Naive B cell (primary cell): ENCODE data around the gene SMIM5. TPM values are rescaled to one million over a fixed set of nuclear protein-coding genes. Genes with fewer than 3 reads are reported as not detected.
"Not testable (repeated sequence)": the region's sequence is repeated elsewhere in the genome, so short reads cannot be mapped to it uniquely, and the experiment has no call there.

Experiments used
- ATAC-seq, 2 donors: fragments of 150-1000 bp; cut with Tn5 transposase; 2 replicates each; pipeline ENCODE4 v1.10.0; 2021; ENCODE audit warnings: low read depth in 2 of 2, mild to moderate bottlenecking in 2 of 2, moderate library complexity in 2 of 2
- DNase-seq: peaks from one replicate; pipeline ENCODE4 v3.0.0; 2022
- H3K27ac Mint-ChIP-seq, 6 donors: one replicate each; pipeline ENCODE4 v1.8.0; 2020 to 2022; ENCODE audit warnings: mild to moderate bottlenecking in 6 of 6, mixed read lengths in 6 of 6, moderate library complexity in 5 of 6, inconsistent platforms in 2 of 6
- H3K27me3 Mint-ChIP-seq, 3 donors: one replicate each; pipeline ENCODE4 v1.8.0; 2021 to 2022; ENCODE audit warnings: mixed read lengths in 3 of 3, mild to moderate bottlenecking in 1 of 3
- H3K36me3 Mint-ChIP-seq, 2 donors: one replicate each; pipeline ENCODE4 v1.8.0; 2020 to 2022; ENCODE audit warnings: mixed read lengths in 2 of 2, inconsistent platforms in 1 of 2, mild to moderate bottlenecking in 1 of 2
- H3K4me1 Mint-ChIP-seq, 3 donors: one replicate each; pipeline ENCODE4 v1.8.0; 2020 to 2022; ENCODE audit warnings: mixed read lengths in 3 of 3, inconsistent platforms in 1 of 3, mild to moderate bottlenecking in 1 of 3, moderate library complexity in 1 of 3
- H3K4me3 Mint-ChIP-seq, 8 donors: one replicate each; pipeline ENCODE4 v1.8.0; 2020 to 2022; ENCODE audit warnings: mild to moderate bottlenecking in 8 of 8, mixed read lengths in 8 of 8, moderate library complexity in 8 of 8, inconsistent platforms in 2 of 8
- H3K9me3 Mint-ChIP-seq, 7 donors: one replicate each; pipeline ENCODE4 v1.8.0; 2020 to 2022; ENCODE audit warnings: mixed read lengths in 7 of 7, mild to moderate bottlenecking in 5 of 7, inconsistent platforms in 2 of 7, moderate library complexity in 1 of 7
- polyA plus RNA-seq, 6 donors: library from polyadenylated mRNA; unstranded; fragments of 300-500 nt; fragmentation: Illumina TruSeq; gene quantifications; one replicate each; pipeline ENCODE4 v1.2.3, GENCODE V29; 2021; ENCODE audit warnings: low read depth in 6 of 6

The SMIM5 gene
- polyA plus RNA-seq, 6 donors from 2014 or later: 0.24 to 1.3 (median 1.1) TPM; not detected in 2

DNA sequence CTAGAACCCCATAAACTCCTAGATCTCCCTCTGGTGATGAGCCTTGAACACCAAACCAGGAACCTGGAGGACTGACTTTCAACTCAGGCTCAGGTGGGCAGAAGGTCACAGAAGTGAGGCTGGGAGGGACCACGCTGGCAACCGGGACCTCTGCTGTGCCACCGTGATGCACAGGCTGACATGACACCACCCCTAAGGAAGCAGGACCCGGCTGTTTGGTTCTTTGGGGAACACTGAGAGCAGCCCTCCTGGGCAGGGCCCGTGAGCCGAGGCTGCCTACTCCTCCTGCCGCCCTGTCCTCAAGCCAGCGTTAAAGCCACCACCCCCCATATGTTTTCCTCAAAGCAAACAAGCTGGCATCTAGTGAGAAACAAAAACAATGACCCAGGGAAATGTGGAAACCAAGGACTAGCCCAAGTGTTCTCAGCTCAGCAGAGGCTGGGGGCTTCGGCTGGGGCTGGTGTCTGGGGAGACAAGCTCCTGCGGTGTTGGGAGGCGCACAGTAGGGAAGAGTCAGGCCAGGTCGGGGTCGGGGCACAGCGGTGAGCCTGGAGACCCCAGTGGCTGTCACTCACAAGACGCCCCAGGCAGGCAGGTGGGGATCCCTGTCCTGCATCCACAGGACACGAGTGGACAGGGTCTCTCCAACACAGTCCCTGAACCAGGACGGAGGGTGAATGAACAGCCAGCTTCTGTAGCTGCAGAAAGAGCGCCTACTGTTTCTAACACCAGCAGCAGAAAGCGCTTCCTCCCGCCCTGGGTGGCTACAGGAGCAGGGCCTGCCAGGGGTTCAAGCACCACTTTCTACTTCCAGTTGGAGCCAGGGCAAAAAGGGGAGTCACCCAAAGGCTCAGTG is 1.7 kb downstream of the SMIM5 start:
- Mint-ChIP-seq H3K27ac (peak overlapping the region in 1 of 6 donors; percentile 36), H3K9me3 (no peaks in the 10 kb centered on the region), H3K36me3 (no peaks in the 10 kb centered on the region), H3K4me1 (peaks cover 5 to 20% (median 18%) of the 10 kb centered on the region in 3 donors), H3K4me3 (no peak overlapping the region), H3K27me3 (no peaks in the 10 kb centered on the region)
- ATAC-seq (no peak), DNase-seq (no peak)

DNA sequence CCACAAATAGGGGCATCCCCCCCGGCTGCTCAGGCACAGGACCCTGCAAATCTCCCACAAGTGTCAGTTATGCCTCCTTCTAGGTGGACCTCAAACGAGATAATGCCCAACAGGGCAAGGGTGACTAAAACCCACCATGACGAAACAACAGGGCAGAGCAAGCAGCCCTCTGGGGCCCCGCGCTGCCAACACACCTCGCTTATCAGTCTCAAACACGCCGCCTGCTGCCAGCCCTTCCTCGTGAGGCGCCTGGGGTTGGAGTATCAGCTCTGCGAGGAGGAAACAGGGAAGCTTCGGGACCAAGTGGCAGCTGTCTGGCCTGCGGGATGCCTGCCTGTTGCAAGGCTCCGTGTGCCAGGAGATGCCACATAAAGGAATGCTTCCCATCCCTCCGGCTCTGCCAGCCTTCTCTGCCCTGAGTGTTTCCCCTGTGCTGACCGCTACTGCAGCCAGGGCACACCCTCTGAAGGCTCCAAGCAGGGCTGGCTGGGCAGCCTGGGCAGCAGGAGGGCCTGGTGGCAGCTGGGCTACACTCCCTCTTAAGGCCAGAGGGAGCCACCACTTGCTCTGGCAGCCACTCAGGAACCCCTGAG is 2.5 kb downstream of the SMIM5 start:
- no peak overlapping the region for H3K4me3 Mint-ChIP-seq
- ATAC-seq (no peak), DNase-seq (no peak)
- no peak overlapping the region for H3K27ac Mint-ChIP-seq
- no peaks in the 10 kb centered on the region for H3K9me3 Mint-ChIP-seq
- H3K27me3 Mint-ChIP-seq: no peaks in the 10 kb centered on the region
- peaks cover 5 to 20% (median 18%) of the 10 kb centered on the region in 3 donors for H3K4me1 Mint-ChIP-seq
- H3K36me3 Mint-ChIP-seq: no peaks in the 10 kb centered on the region

DNA sequence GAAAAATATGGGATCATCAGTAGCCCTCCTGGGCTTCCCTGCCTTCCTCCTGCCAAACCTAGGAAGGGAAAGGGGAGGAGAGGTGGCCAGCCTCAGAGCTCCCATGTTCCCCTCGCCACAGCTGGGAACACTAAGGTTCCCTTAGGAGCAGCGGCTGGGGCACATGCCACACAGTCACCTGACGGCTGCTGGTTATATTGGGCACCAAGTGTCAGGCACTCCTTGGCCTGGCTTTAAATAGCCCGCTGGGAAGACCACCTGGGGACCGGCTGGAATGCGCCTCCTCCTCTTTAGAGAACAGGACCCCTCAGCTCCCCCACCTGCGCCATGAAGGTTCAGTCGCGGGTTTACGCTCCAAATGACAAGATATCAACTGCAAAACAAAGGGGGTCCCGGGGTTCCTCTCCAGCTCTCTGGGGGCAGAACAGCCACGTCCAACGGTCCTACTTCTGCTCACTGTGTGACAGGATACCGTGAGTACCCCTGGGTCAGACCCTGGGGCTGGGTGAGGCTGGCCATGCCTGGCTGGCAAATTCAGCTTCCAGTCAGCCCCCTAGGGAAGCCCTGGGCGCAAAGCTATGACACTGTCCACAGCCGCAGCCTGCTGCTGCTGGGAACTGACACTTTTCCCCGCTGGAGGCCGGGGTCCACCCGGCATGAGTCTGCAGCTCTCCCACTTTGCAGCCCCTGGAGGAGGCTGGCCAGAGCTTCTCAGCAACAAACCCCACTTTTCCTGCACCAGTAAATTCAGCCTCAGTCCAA is 3.3 kb downstream of the SMIM5 start:
- DNase-seq (no peak), ATAC-seq (no peak)
- Mint-ChIP-seq H3K9me3 (no peaks in the 10 kb centered on the region), H3K36me3 (no peaks in the 10 kb centered on the region), H3K4me3 (no peak overlapping the region), H3K27me3 (no peaks in the 10 kb centered on the region), H3K4me1 (peaks cover 5 to 20% (median 18%) of the 10 kb centered on the region in 3 donors), H3K27ac (peak overlapping the region in 1 of 6 donors; percentile 38)

DNA sequence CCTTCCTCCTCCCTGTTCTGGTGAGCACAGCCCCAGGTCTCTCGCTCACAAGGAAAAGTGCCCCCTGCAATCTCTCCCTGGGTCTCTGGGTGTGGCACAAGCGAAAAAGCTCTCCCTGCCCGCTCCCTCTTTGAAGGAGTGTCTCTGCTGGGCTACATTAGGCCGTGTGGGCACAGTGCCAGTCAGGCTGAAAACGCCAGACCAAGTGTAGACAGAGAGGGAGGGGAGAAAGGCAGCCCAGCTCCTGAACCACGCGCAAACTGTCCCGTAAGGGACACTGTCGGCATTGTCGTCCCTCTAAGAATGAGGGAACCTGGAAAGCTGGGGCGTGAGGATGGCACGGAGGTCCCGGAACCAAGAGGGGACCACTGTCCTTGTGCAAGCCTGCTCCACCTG is 3.9 kb downstream of the SMIM5 start:
- H3K36me3 Mint-ChIP-seq: no peaks in the 10 kb centered on the region
- DNase-seq (no peak), ATAC-seq (no peak)
- peaks cover 5 to 19% (median 18%) of the 10 kb centered on the region in 3 donors for H3K4me1 Mint-ChIP-seq
- H3K4me3 Mint-ChIP-seq: no peak overlapping the region
- H3K9me3 Mint-ChIP-seq: no peaks in the 10 kb centered on the region
- H3K27me3 Mint-ChIP-seq: no peaks in the 10 kb centered on the region
- peak overlapping the region in 1 of 6 donors; percentile 38 for H3K27ac Mint-ChIP-seq

GRCh38 chr17:75637551-75637950 is 4.3 kb downstream of the SMIM5 start:
- no peak for DNase-seq
- no peak for ATAC-seq
- Mint-ChIP-seq H3K4me1 (peaks cover 5 to 17% (median 15%) of the 10 kb centered on the region in 3 donors), H3K4me3 (no peak overlapping the region), H3K36me3 (no peaks in the 10 kb centered on the region), H3K27ac (no peak overlapping the region), H3K27me3 (no peaks in the 10 kb centered on the region), H3K9me3 (no peaks in the 10 kb centered on the region)

DNA sequence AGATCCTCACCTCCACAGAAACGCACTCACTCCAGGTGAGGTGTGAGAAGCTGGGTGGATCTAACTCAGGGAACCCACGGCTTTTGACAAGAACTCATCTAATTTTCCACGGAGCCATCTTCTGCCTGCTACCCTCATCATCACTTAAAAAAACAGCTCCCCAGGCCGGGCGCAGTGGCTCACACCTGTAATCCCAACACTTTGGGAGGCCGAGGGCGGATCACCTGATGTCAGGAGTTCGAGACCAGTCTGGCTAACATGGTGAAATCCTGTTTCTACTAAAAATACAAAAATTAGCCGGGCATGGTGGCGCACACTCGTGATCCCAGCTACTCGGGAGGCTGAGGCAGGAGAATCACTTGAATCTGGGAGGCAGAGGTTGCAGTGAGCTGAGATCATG is 4.8 kb downstream of the SMIM5 start:
- not testable (repeated sequence) for DNase-seq, ATAC-seq, H3K27ac Mint-ChIP-seq, H3K4me3 Mint-ChIP-seq, H3K9me3 Mint-ChIP-seq, H3K27me3 Mint-ChIP-seq, H3K36me3 Mint-ChIP-seq
- H3K4me1 Mint-ChIP-seq: peaks cover 5 to 15% (median 11%) of the 10 kb centered on the region in 3 donors

DNA sequence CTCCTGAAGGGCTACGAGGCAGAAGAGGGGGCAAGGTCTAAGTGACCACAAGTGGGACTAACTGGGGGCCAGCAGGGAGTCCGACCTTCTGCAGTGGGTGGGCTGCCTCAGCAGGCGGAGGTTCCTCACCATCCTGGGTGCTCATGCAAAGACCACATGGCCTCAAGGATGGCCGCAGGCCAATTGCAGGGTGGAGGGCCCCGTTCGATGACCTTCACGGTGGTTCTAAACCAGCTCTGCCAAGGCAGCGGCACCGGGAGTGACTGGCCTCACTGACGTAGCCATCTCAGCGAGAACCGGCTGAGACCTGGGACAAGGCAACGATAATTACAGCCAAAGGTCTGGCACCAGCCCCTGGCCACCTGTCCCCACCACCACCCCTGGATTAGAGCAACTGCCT is 5.7 kb downstream of the SMIM5 start:
- Mint-ChIP-seq H3K36me3 (no peaks in the 10 kb centered on the region), H3K4me3 (no peak overlapping the region), H3K9me3 (no peaks in the 10 kb centered on the region), H3K27ac (no peak overlapping the region), H3K4me1 (peaks cover 2 to 7% (median 3%) of the 10 kb centered on the region in 3 donors), H3K27me3 (no peaks in the 10 kb centered on the region)
- no peak for ATAC-seq
- DNase-seq: no peak

DNA sequence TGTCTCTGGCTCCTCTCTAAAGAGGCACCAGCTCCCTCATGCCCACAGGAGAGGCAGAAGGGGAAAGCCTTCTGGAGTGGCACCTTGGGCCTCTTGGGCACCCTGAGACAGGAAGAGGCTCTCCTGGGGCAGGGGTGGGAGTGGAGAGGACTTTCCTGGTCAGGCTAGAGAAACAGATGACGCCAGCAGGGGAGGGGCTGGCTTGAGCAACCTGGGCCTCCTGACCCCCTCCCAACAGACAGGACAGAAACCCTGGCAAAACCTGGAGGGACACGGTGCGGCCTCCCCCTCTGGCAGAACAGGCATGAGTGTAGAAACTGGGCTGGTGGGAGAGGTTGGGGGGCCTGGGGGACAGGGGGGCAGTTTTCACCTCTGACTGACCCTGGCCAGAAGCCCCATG is 6.1 kb downstream of the SMIM5 start:
- Mint-ChIP-seq H3K27ac (no peak overlapping the region), H3K36me3 (no peaks in the 10 kb centered on the region), H3K27me3 (no peaks in the 10 kb centered on the region), H3K4me3 (no peak overlapping the region), H3K9me3 (no peaks in the 10 kb centered on the region), H3K4me1 (peaks cover 0 to 6% (median 0%) of the 10 kb centered on the region in 3 donors)
- no peak for DNase-seq
- no peak for ATAC-seq

DNA sequence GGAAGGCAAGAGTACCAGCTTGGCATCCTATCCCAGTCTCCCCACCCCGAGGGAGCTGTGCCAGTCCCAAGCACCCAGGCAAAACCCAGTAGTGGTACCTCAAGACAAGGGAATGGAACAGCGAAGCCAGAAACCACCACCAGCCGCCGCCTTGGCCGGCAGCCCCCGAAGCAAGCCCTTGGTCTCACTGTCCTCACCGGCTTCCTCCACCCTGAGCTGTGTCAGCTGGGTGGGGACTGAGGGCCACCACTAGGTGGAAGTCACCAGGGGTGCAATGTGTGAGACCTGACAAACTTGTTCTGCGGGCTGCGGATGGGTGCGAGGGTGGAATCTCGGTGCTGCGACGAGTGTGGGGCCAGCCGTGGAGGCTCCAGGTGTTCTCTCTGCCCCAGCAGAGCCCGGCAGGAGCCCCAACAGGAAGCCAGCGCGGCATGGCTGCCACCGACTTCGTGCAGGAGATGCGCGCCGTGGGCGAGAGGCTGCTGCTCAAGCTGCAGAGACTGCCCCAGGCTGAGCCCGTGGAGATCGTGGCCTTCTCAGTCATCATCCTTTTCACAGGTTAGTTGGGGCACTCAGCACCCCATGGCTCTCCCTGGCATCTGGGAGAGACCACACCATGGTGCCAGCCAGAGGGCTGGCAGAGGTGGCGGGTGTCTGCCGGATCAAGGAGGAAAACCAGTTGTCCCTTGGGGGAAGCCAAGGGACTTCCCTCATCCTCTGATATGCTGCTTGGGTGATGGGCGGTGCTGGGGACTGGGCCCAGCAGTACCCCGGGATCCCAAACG is 6.7 kb downstream of the SMIM5 start:
- Mint-ChIP-seq H3K27ac (no peak overlapping the region), H3K36me3 (no peaks in the 10 kb centered on the region), H3K4me3 (no peak overlapping the region)

DNA sequence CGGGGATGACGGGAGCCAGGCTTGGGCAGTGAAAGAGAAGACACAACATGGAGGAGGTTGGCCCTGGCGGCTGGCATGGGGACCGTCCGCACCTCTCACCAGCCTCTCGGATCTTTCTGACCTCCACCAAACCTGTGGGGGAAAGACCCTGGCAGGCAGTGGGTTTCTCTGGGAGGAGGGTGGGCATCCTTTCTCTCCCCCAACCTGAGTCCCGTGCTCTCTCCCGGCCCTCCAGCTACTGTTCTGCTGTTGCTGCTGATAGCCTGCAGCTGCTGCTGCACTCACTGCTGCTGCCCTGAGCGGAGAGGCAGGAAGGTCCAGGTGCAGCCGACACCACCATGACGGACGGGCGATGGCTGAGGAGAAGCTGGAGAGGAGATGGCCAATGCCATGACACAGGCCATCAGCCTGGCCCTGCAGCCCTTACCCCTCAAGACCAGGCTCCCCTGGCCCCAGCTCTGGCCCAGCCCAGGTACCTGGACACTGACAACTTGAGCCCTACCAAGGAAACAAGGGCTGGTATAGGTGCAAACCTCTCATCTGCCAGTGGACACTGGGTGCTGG is 7.4 kb downstream of the SMIM5 start:
- Mint-ChIP-seq H3K27me3 (no peaks in the 10 kb centered on the region), H3K36me3 (no peaks in the 10 kb centered on the region), H3K9me3 (no peaks in the 10 kb centered on the region), H3K4me1 (peaks cover 2 to 6% (median 5%) of the 10 kb centered on the region in 3 donors), H3K27ac (no peak overlapping the region), H3K4me3 (no peak overlapping the region)
- ATAC-seq: no peak
- DNase-seq: no peak

More for the DNA sequence above, 6.7 kb downstream of the SMIM5 start:
- no peaks in the 10 kb centered on the region for H3K27me3 Mint-ChIP-seq
- ATAC-seq (no peak), DNase-seq (no peak)
- H3K4me1 Mint-ChIP-seq: peaks cover 0 to 2% (median 0%) of the 10 kb centered on the region in 3 donors
- no peaks in the 10 kb centered on the region for H3K9me3 Mint-ChIP-seq

GRCh38 chr17:75641343-75641742 is 8.1 kb downstream of the SMIM5 start:
- Mint-ChIP-seq H3K9me3 (no peaks in the 10 kb centered on the region), H3K4me1 (peaks cover 4 to 13% (median 12%) of the 10 kb centered on the region in 3 donors), H3K4me3 (no peak overlapping the region), H3K36me3 (no peaks in the 10 kb centered on the region), H3K27ac (no peak overlapping the region), H3K27me3 (no peaks in the 10 kb centered on the region)
- DNase-seq (no peak), ATAC-seq (no peak)

- Mint-ChIP-seq H3K4me3 (no peak overlapping the region), H3K36me3 (no peaks in the 10 kb centered on the region), H3K27me3 (no peaks in the 10 kb centered on the region), H3K9me3 (no peaks in the 10 kb centered on the region), H3K4me1 (peaks cover 4 to 19% (median 19%) of the 10 kb centered on the region in 3 donors), H3K27ac (no peak overlapping the region)
- ATAC-seq (no peak), DNase-seq (no peak)
These were observed 9.0 kb downstream of the SMIM5 start for GRCh38 chr17:75642182-75642783.
